ENCODE results near the gene INTS2.
"Not testable (repeated sequence)": the region's sequence is repeated elsewhere in the genome, so short reads cannot be mapped to it uniquely, and the experiment has no call there.

INTS2 gene, protein sequence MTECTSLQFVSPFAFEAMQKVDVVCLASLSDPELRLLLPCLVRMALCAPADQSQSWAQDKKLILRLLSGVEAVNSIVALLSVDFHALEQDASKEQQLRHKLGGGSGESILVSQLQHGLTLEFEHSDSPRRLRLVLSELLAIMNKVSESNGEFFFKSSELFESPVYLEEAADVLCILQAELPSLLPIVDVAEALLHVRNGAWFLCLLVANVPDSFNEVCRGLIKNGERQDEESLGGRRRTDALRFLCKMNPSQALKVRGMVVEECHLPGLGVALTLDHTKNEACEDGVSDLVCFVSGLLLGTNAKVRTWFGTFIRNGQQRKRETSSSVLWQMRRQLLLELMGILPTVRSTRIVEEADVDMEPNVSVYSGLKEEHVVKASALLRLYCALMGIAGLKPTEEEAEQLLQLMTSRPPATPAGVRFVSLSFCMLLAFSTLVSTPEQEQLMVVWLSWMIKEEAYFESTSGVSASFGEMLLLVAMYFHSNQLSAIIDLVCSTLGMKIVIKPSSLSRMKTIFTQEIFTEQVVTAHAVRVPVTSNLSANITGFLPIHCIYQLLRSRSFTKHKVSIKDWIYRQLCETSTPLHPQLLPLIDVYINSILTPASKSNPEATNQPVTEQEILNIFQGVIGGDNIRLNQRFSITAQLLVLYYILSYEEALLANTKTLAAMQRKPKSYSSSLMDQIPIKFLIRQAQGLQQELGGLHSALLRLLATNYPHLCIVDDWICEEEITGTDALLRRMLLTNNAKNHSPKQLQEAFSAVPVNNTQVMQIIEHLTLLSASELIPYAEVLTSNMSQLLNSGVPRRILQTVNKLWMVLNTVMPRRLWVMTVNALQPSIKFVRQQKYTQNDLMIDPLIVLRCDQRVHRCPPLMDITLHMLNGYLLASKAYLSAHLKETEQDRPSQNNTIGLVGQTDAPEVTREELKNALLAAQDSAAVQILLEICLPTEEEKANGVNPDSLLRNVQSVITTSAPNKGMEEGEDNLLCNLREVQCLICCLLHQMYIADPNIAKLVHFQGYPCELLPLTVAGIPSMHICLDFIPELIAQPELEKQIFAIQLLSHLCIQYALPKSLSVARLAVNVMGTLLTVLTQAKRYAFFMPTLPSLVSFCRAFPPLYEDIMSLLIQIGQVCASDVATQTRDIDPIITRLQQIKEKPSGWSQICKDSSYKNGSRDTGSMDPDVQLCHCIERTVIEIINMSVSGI

DNA sequence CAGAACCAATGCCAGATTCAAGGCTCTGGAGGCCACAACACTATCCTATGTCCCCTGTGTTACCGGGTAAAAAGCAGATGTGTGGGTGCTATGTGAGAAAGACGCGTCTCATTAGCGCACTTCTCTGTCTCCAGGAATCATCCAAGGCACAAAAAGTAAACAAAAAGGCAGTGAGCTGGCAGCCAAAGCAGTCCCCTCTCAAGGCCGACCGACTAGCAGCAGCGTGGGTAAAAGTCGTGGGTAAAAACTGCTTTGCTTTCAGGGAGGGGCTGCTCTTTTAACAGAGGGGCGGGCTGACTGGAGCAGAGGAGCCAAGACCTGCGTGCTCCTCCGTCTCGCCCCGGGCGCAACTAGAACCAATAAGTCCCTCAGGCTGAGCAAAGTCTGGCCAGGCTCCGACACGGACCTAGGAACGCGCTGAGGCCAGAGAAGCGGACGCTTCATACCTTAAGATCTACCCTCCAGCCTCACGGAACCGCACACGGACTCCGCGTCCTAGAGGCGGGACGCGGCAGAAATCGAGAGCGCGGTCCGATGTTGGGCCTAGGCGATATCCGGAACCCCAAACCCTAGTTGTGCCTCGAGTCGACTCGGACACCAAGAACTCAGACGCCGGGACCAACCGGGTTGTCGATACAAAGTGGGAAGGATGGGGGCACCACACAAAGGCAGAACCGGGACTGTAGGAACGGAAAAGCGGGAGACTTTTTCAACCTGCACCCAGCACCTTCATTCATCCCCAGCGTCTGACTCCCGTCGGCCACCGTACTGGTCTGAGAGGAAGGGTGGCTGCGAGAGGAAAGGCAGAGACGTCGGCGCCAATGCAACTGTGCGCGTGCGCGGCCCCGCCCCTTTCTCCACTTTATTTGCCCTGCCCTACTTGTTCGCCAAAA lies at the start of gene INTS2:
INTS2 (minus strand) TSS at position 775 of the 893 bp plus-strand sequence. CDS start 1,338 bp downstream, outside the sequence.
- DNase-seq, result peak; percentile 97

DNA sequence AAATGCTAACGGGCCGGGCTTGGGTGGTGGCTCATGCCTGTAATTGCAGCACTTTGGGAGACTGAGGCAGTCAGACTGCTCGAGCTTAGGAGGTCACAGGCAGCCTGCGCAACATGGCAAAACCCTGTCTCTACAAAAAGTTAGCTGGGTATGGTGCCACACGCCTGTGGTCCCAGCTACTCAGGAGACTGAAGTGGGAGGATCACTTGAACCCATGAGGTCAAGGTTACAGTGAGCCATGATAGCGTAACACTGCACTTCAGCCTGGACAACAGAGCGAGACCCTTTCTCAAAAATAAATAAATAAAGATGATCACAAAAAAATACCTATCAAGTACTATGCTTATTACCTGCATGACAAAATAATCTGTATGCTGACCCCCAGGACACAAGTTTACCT lies 46.3 kb upstream of the INTS2 start:
- no peak for DNase-seq

DNA sequence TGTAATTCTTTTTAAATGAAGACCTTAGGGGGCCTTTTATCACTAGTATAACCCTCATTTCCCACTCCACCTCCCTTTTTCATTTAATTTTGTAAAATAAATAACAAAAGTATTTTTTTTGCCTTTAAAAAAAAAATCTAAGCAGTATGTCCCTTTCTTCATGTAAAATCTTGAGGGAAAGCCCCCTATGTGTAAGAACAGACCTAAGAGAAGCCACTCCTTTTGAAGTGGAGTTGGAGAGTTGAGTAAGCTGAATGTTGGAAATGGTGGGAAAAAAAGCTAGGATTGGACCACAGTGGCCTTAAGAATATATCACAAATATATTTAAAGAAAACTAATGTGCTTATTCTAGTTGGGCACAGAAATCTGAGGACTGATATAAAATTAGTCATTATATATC lies 44.5 kb upstream of the INTS2 start:
- DNase-seq, result no peak

DNA sequence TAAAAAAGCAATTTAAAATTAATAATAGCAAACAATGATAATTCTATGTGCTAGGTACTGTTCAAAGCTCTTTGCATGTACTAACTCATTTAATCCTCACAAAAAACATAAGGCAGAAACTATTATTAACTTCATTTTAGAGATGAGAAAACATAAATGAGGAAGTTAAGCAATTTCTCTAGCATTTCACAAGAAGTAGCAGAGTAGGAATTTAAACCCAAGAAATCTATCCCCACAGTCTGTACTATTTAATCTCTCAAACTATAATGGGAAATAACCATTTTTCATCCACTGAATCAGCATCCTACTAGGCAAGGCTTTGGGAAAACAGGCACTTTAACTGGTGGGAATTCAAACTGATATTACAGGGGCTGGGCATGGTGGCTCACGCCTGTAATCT lies 42.2 kb upstream of the INTS2 start:
- no peak for DNase-seq

DNA sequence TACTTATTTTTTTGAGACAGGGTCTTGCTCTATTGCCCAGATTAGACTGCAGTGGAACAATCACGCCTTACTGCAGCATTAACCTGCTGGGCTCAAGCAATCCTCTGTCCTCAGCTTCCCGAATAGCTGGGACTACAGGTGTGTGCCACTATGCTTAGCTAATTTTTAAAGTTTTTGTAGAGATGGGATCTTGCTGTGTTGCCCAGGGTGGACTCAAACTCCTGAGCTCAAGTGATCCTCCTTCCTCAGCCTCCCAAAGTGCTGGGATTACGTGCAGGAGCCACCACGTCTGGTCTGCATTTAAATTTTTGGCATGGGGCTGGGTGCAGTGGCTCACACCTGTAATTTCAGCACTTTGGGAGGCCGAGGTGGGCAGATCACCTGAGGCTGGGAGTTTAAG lies 41.0 kb upstream of the INTS2 start:
- DNase-seq, result no peak

DNA sequence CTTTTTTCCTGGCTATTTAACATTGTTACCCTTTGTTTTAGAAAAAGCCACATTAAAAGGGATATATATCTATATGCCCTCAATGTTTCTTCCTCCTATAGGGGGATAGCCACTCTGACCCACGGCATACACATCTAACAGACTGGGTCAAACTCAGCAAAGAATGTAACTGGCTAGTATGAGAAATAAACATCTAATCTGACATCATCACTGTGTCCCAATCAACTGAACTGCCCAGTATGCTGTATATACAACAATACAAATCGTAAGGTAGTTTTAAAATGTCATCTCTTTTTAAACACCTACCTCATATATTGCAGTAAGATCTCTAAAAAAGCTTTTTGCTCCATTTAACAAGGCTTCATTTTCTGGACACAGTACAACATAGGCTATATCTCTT lies 39.9 kb upstream of the INTS2 start:
- DNase-seq, result no peak

DNA sequence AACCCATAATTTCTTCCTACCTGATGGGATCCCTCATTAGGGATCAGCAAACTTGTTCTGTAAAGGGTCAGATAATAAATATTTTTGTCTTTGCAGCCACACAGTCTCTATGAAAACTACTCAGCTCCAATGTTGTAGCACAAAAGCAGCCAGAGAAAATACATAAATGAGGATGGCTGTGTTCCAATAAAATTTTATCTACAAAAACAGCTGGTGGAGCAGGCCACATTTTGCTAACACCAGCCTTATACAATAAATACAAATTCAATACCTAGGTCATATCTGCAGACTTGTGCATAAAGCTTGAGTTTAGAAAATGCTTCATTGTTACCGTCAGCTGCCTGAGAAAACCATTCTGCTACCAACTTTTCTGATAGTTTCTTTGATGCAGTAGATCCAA lies 38.4 kb upstream of the INTS2 start:
- DNase-seq, result no peak

DNA sequence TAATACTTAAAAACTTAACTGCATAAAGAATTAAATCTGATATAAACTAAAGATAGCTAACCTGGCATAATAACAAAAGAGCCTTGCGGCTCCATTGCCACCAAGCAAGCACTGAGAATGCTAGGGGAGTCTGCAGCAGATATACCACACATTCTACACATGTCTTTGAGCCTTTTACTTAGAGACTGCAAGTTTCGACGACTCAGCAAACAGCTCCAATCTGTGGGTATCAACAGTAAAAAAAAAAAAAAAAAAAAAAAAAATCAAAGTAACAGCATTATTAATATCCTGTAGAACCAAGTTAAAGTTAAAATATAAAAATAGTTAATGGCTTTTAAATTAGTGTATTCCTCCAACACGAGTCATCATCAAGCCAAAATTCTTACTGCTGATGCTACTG lies 27.8 kb upstream of the INTS2 start:
- DNase-seq, result no peak

DNA sequence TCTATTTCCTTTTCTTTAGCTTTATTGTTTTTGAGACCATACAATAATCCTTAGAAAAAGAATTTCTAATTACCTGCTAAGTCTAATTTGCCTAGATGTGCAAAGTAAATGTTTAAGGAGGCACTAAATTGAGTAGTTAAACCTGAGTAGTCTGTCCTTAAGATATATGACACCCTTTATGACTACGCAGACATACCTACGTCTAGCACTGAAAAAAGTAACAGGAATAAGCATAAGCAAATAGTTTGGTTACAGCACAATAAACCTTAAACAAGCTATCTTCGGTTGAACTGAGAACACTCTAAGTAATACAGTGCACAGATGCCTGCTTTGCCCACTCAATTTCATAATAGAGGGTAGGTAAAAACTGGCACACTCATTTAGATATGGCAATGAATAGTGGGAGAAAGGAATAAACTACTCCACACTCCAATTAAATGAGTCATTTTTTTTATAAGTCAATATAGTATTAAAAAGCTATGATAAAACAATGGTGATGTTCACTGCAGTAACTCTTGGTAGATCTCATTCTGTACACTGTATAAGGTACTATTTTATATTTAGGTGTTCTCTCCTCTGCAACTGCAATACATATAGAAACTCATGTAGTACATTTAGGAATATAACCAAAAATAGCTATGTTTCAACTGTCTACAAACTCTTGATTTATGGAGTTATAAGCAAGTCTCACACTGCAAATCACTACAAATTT lies 19.7 kb upstream of the INTS2 start:
- DNase-seq, result no peak

DNA sequence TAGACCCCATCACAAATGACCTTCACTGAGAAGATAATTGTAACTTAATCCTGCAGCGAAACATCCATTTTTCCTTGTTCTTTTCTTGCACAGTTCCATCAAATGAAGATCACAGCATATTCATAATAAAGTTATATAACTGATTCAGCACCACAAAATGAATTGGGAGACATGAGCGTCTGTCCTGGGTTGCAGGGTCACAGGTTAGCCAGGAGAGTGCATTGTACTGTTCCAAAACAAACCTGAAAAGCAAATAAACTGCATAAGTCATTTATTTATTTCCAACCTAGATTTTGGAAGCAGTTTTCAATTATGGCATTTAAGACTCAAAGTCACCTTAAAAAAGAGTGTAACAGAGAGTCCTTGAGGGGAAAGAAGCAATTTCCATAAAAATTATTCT lies 18.6 kb upstream of the INTS2 start:
- no peak for DNase-seq

DNA sequence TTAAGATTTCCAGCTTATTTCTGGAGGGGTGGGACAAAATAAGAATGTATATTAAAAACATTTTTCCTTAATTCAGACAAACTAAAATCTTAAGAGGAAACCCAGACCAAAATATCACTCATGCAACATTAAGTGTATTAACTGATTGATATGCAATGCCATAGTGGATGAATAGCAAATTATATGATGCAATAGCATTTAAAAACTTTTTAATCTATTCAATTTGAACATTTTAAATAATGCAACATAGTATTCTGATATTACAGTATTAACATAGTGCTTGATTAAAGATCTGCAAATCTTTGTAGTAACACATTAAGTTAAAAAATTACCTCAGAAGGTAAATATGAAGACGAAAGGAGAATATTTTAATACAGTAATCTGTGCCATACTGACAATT lies 15.3 kb upstream of the INTS2 start:
- no peak for DNase-seq

DNA sequence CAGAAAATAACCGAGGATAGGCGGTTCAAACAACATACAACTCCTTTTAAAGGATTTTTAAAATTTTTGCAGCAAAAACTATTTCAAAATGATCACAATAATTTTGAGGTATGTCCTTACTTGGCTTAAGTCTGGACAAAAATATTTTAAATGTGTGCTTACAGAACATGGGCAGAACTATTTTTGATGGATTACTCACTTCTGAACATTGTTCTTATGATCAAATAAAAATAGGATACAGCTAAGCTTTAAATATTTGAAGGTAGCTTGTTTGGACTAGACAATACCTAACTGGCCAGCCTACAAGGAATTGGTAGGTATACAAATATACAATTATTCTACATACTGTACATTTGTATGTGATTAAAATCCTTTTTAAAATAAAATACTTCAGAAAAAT lies 14.3 kb upstream of the INTS2 start:
- DNase-seq, result no peak

DNA sequence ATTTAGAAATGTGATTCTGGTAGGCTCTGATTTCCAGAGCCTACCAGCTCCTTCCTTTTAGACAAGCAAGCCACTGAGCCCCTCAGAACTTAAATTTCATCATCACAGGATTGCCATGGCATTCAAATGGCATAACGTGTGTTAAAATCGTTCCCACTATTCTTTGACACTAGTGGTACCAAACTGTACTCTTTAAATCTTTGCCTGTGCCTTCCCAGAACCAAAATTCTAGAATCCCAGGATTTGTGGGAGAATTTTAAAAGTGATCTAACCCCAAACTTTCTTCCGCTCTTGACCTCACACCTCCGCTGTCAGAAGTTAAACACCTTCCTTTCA lies 287 bp upstream of the INTS2 start:
- no peak for DNase-seq

DNA sequence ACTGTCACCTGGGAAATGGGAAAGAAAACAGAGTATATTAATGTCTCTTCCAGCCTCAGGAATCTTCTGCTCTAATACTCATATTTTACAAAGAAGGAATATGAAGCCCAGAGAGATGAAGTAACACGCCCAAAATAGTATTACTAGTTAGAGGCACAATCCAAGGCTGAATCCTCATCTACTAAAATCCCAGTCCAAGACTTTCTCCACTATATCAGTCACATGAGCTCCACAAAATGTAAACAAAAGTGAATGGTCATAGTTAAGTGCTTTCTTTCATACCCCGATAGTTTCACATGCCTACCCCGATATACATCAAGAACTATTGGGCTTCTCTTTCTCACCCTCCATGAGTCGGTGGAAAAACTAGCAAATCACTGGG lies 965 bp downstream of the INTS2 start:
- no peak for DNase-seq

DNA sequence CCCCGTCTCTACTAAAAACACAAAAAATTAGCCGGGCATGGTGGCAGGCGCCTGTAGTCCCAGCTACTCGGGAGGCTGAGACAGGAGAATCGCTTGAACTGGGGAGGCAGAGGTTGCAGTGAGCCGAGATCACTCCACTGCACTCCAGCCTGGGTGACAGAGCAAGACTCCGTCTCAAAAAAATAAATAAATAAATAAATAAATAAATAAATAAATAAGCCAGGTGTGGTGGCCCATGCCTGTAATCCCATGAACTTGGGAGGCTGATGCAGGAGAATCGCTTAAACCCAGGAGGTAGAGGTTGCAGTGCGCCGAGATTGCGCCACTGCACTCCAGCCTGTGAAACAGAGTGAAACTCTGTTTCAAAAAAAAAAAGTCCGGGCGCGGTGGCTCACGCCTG lies 12.6 kb downstream of the INTS2 start:
- not testable (repeated sequence) for DNase-seq

DNA sequence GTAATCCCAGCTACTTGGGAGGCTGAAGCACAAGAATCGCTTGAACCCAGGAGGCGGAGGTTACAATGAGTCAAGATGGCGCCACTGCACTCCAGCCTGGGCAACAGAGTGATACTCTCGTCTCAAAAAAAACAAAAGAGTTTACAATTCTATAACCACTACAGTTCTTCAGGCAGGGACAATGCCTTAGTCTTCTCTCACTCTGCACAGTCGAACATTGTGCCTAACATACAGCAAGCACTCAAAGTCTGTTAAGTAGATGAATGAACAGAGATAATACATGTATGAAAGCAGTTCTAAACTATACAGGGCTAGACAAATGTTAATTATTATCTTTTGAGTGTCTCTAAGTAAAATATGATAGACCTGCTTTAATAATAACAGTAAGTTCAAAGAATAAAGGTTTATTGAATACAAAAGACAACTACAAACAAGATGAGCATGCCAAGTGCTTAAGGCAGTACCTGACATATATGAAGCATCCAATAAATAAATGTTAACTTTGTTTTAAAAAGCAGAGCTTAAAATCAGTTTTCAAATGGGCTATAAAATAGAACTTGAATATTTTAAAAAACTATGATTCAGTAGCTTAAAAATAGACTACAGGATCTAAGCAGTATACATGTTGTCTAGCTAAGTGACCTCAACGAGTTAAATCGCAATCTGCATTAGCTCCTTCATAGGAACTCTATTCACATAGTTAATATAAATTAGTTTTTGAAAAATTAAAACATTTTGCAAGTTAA lies 19.3 kb downstream of the INTS2 start:
- no peak for DNase-seq

DNA sequence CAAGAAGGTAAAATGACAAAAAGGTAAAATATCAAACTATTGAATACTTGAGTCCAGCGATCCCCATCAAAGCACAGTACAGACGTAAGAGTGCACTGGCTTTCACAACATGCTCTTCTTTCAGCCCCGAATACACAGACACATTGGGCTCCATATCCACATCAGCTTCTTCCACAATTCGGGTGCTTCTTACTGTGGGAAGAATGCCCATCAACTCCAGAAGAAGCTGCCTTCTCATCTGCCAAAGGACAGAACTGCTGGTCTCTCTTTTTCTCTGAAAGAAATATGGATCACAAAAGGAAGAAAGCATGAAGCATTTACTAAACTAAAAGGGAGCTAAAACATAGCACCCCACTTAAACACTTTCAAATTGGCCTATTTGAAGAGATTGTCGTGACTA lies 20.4 kb downstream of the INTS2 start:
- no peak for DNase-seq

DNA sequence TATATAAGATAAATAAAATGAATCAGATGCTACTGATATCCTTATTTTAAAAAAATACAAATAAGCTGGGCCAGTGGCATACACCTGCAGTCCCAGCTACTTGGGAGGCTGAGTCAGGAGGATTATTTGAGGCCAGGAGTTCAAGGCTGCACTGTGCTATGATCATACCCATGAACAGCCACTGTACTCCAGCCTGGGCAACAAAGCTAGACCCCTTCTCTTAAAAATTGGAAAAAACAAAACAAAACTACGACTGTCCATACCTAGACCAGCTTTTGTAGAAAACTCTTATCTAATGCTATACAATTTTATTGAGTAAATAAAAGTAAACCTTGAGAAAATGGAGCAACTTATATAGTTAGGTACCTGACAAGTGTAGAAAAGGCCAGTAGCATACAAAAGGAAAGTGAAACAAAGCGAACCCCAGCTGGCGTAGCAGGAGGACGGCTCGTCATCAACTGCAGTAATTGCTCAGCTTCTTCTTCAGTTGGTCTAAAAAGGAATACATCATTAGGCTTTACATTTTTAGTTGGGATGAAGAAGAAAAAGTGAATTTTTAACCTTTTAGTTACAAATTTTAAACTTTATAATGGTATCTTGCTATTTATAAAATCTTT lies 23.6 kb downstream of the INTS2 start:
- DNase-seq, result peak; percentile 53

DNA sequence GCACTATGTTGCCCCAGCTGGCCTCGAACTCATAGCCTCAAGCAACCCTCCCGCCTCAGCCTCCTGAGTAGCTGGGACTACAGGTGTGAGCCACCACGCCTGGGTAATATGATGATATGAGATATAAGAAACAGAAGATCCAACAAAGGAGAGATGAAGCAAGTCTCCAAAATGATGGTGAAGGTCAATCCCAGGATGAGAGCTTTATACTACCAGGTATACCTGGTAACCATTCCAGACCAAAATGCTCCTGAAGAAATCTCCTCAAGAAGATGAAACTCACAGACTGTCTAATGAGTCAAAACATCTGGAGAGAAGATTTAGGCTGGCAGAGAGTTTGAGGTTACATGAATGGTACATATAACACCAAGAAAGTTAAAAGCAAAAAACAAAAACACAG lies 24.5 kb downstream of the INTS2 start:
- no peak for DNase-seq

DNA sequence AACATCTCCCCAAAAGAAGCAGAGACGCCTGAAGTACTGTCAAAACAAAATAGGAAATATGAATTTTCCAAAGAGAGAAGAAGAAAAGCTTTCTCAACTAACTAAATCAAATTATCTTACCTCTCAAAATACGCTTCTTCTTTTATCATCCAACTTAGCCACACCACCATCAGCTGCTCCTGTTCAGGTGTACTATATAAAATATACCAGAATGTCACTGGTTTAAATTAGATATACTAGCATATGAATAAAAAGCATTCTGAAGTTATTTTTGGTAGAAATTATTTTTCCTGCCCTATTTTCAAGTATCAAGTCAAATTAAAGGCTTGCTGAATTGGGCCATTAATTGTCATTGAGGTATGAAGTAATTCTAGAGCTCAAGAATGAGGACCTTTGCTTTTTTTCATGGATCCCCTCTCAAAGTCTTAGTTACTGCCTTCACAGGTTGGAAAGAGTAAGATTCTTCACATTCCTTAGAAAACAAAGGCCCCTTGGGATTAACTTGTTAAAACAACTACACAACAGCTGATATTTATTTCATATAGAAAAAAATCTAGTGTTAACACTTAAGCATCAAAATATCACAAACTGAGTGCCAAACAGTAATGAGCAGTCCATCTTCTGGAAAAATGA lies 30.1 kb downstream of the INTS2 start:
- DNase-seq, result no peak

Data from CD4-positive, alpha-beta T cell treated with Interleukin-6 for 4 hours (primary cell).